SK-N-SH treated with all-trans-retinoic acid at 6 μM for 48 hours (cell line): ENCODE results near the gene OR7D2.

Source experiments
- ATAC-seq: fragments of 200-7000 bp; cut with Tn5 transposase; 3 replicates; pipeline ENCODE4 v1.9.1; 2020; ENCODE audit warnings: mild to moderate bottlenecking, moderate library complexity
- ARNTL ChIP-seq: fragments of 450-650 bp; formaldehyde crosslinking; IDR thresholded peaks from 2 replicates; pipeline ENCODE4 v1.5.0; 2020; ENCODE audit warnings: low read depth, mild to moderate bottlenecking, moderate library complexity, borderline replicate concordance
- BACH2 ChIP-seq: fragments of 250-450 bp; sonication (Bioruptor Pico); IDR thresholded peaks from 2 replicates; pipeline ENCODE4 v1.9.0; 2021; ENCODE audit warnings: mild to moderate bottlenecking, borderline replicate concordance
- CSDC2 ChIP-seq: fragments of 250-450 bp; sonication (Bioruptor Pico); IDR thresholded peaks from 2 replicates; pipeline ENCODE4 v1.5.0; 2020; ENCODE audit warnings: mild to moderate bottlenecking, moderate library complexity
- CSRNP3 ChIP-seq: fragments of 250-450 bp; sonication (Bioruptor Pico); IDR thresholded peaks from 2 replicates; pipeline ENCODE4 v1.5.1; 2021; ENCODE audit warnings: mild to moderate bottlenecking, moderate library complexity
- GLIS3 ChIP-seq: fragments of 250-450 bp; sonication (Bioruptor Pico); IDR thresholded peaks from 2 replicates; pipeline ENCODE4 v1.5.0; 2020; ENCODE audit warnings: mild to moderate bottlenecking, moderate library complexity
- ISL1 ChIP-seq: fragments of 250-450 bp; sonication (Bioruptor Pico); IDR thresholded peaks from 2 replicates; pipeline ENCODE4 v2.1.2; 2022; ENCODE audit warnings: mild to moderate bottlenecking, moderate library complexity
- PATZ1 ChIP-seq: fragments of 250-450 bp; sonication (Bioruptor Pico); IDR thresholded peaks from 2 replicates; pipeline ENCODE4 v1.8.0; 2020; ENCODE audit warnings: mild to moderate bottlenecking, moderate library complexity, borderline replicate concordance
- PPARA ChIP-seq: fragments of 250-450 bp; sonication (Bioruptor Pico); IDR thresholded peaks from 2 replicates; pipeline ENCODE4 v1.5.0; 2020; ENCODE audit warnings: mild to moderate bottlenecking, borderline replicate concordance
- RARB ChIP-seq: fragments of 250-450 bp; sonication (Bioruptor Pico); IDR thresholded peaks from 2 replicates; pipeline ENCODE4 v1.8.0; 2021; ENCODE audit warnings: mild to moderate bottlenecking, moderate library complexity
- TOX ChIP-seq: fragments of 250-450 bp; sonication (Bioruptor Pico); IDR thresholded peaks from 2 replicates; pipeline ENCODE4 v1.8.0; 2021; ENCODE audit warnings: mild to moderate bottlenecking, moderate library complexity, borderline replicate concordance
- TSHZ2 ChIP-seq: fragments of 250-450 bp; sonication (Bioruptor Pico); IDR thresholded peaks from 2 replicates; pipeline ENCODE4 v1.5.0; 2020; ENCODE audit warnings: mild to moderate bottlenecking, moderate library complexity
- ZC3H10 ChIP-seq: fragments of 250-450 bp; sonication (Bioruptor Pico); IDR thresholded peaks from 2 replicates; pipeline ENCODE4 v1.5.1; 2021; ENCODE audit warnings: mild to moderate bottlenecking, moderate library complexity
- ZFP3 ChIP-seq: fragments of 250-450 bp; sonication (Bioruptor Pico); IDR thresholded peaks from 2 replicates; pipeline ENCODE4 v1.5.0; 2020; ENCODE audit warnings: mild to moderate bottlenecking, moderate library complexity
- ZNF565 ChIP-seq: fragments of 450-650 bp; formaldehyde crosslinking; conservative IDR thresholded peaks from 2 replicates; pipeline ENCODE4 v1.5.0; 2020; ENCODE audit warnings: low read depth, mild to moderate bottlenecking, moderate library complexity
- ZNF70 ChIP-seq: fragments of 450-650 bp; formaldehyde crosslinking; IDR thresholded peaks from 2 replicates; pipeline ENCODE4 v1.5.0; 2020; ENCODE audit warnings: mild to moderate bottlenecking, moderate library complexity
- ZNF8 ChIP-seq: fragments of 450-650 bp; formaldehyde crosslinking; IDR thresholded peaks from 2 replicates; pipeline ENCODE4 v1.5.0; 2020; ENCODE audit warnings: mild to moderate bottlenecking, moderate library complexity
- TF ChIP-seq, protein P1 (sequence below): fragments of 250-450 bp; sonication (Bioruptor Pico); IDR thresholded peaks from 2 replicates; pipeline ENCODE4 v1.5.1; 2020; ENCODE audit warnings: low read depth, mild to moderate bottlenecking, moderate library complexity
- TF ChIP-seq, protein P2 (sequence below): fragments of 250-450 bp; sonication (Bioruptor Pico); IDR thresholded peaks from 2 replicates; pipeline ENCODE4 v1.8.0; 2021; ENCODE audit warnings: low read depth, mild to moderate bottlenecking, moderate library complexity, borderline replicate concordance

The OR7D2 gene

DNA sequence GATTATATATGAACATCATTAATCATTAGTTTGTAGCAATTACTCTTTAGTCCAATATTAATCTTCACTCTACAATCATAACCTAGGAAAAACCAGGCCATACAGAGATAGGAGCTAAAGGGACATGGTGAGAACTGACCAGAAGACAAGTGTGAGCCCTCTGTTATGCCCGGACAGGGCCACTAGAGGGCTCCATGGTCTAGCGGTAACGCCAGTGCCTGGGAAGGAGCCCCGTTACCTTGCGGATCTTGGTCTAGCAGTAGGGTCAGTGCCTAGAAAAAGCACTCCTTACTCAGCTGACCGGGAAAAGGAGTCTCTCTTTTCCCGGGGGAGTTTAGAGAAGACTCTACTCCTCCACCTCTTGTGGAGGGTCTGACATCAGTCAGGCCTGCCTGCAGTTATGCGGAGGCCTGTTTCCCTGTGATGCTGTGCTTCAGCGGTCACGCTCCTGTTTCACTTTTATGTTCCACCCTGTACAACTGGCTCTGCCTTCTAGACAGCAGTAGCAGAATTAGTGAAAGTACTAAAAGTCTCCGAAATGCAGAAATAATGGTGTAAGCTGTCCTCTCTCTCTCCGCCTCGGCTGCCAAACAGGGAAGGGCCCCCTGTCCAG is 26.8 kb downstream of the OR7D2 start (continued):
- no peak for TF ChIP-seq PATZ1
- no peak for TF ChIP-seq ZNF565 (CRISPR knock-in tag)

DNA sequence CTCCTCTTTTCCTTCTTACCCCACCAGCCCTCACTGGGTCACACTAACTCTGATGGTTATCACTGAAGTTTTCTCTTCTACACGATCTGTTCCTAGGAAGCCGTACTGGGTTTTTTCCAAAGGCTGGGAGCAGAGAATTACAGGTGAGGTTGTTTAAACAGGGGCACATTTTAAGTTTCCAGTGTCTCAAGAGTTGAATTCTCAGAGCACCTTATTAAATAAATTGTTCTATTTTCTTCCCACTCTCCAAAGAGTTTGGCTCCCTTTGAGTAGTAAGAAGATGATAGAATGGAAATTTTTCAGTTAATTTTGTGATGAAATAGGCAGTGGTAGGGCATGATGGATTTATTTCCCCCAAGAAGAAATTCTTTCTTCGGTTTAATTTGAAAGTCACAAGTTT is 40.7 kb downstream of the OR7D2 start, which contains the start of gene OR7D4:
Gene OR7D4 (minus strand): TSS at position 101 of the 400 bp plus-strand sequence. CDS start 4,752 bp downstream, outside the sequence.
- ATAC-seq, result no peak
- TF ChIP-seq ZFP3 (CRISPR knock-in tag) (no peak), BACH2 (CRISPR knock-in tag) (no peak), PPARA (CRISPR knock-in tag) (no peak), CSDC2 (CRISPR knock-in tag) (no peak), GLIS3 (CRISPR knock-in tag) (no peak), ZNF70 (CRISPR knock-in tag) (no peak), RARB (CRISPR knock-in tag) (no peak), ISL1 (CRISPR knock-in tag) (no peak), TOX (CRISPR knock-in tag) (no peak), CSRNP3 (CRISPR knock-in tag) (no peak), TSHZ2 (CRISPR knock-in tag) (no peak), ZNF565 (CRISPR knock-in tag) (no peak), ARNTL (no peak), ZNF8 (CRISPR knock-in tag) (no peak), ZC3H10 (no peak)
- TF ChIP-seq, protein P1, sequence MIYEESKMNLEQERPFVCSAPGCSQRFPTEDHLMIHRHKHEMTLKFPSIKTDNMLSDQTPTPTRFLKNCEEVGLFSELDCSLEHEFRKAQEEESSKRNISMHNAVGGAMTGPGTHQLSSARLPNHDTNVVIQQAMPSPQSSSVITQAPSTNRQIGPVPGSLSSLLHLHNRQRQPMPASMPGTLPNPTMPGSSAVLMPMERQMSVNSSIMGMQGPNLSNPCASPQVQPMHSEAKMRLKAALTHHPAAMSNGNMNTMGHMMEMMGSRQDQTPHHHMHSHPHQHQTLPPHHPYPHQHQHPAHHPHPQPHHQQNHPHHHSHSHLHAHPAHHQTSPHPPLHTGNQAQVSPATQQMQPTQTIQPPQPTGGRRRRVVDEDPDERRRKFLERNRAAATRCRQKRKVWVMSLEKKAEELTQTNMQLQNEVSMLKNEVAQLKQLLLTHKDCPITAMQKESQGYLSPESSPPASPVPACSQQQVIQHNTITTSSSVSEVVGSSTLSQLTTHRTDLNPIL (CRISPR knock-in tag), result no peak
- TF ChIP-seq, protein P2, sequence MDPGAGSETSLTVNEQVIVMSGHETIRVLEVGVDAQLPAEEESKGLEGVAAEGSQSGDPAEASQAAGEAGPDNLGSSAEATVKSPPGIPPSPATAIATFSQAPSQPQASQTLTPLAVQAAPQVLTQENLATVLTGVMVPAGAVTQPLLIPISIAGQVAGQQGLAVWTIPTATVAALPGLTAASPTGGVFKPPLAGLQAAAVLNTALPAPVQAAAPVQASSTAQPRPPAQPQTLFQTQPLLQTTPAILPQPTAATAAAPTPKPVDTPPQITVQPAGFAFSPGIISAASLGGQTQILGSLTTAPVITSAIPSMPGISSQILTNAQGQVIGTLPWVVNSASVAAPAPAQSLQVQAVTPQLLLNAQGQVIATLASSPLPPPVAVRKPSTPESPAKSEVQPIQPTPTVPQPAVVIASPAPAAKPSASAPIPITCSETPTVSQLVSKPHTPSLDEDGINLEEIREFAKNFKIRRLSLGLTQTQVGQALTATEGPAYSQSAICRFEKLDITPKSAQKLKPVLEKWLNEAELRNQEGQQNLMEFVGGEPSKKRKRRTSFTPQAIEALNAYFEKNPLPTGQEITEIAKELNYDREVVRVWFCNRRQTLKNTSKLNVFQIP (CRISPR knock-in tag), result no peak
